IPS-20b (cell line): Measurements from ENCODE around the gene CBX4.

ENCODE experiments used
- H3K27ac ChIP-seq: one replicate; pipeline ENCODE4 v1.5.1; 2013; ENCODE audit warnings: low read length
- H3K27me3 ChIP-seq: 2 replicates; pipeline ENCODE4 v1.6.1; 2013; ENCODE audit warnings: mild to moderate bottlenecking, low read length, inconsistent platforms; ENCODE audit not compliant: insufficient read depth
- H3K36me3 ChIP-seq: 2 replicates; pipeline ENCODE4 v1.6.1; 2013; ENCODE audit warnings: low read depth, mild to moderate bottlenecking, inconsistent platforms, low read length, moderate library complexity; ENCODE audit not compliant: insufficient read depth
- H3K4me1 ChIP-seq: 2 replicates; pipeline ENCODE4 v1.6.1; 2013; ENCODE audit warnings: mild to moderate bottlenecking, control low read depth, inconsistent platforms, low read length, moderate library complexity; ENCODE audit not compliant: insufficient read depth
- H3K4me3 ChIP-seq: 2 replicates; pipeline ENCODE4 v1.5.1; 2013; ENCODE audit warnings: mild to moderate bottlenecking, low read length, inconsistent platforms
- H3K9ac ChIP-seq: 2 replicates; pipeline ENCODE4 v1.6.1; 2013; ENCODE audit warnings: low read depth, mild to moderate bottlenecking, inconsistent platforms, low read length, moderate library complexity
- H3K9me3 ChIP-seq: 2 replicates; pipeline ENCODE4 v1.6.1; 2013; ENCODE audit warnings: mild to moderate bottlenecking, low read depth, low read length, inconsistent platforms; ENCODE audit not compliant: insufficient read depth

The CBX4 gene

DNA sequence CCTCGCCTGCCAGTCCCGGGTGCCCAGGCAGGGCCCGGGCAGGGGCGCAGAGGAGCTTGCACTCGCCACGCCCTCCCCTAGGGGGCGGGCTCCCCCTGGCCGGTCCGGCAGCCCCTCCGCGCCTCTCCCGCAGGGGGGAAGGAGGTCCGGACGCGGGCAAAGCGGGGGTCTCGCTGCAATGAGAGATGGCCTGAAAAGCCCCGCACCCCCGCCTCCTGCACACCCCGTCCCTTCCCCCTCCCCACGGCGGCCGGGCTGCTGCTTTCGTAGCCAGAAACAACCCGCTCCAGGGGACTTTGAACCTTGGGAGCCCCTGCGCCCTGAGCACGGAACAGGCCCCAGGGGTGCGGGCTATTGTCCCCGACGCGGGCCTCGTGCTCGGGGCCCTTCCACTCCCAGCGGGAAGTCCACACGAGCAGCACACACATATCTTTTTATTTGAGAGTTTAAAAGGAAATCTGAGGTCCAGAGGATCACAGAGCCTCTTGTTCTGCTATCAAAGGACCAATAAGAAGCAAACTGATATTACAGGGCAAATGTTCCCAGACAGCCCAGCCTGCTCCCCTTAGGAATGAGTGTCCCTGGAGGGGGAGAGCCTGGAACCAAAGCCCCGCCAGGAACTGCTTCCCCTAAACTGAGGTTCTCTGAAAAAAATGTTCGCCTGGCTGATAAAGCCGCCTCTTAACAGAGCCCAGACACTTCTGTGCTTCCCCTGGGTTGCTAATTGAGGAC is 5.8 kb upstream of the CBX4 start:
- no peaks in the 10 kb centered on the region for H3K36me3 ChIP-seq
- H3K4me1 ChIP-seq, result no peaks in the 10 kb centered on the region; the same call in 1 of the 2 replicates
- no peak overlapping the region for H3K9ac ChIP-seq
- H3K27me3 ChIP-seq, result peaks cover 96% of the 10 kb centered on the region
- H3K9me3 ChIP-seq, result peaks cover 10% of the 10 kb centered on the region; the same call in 1 of the 2 replicates
- H3K27ac ChIP-seq, result no peak overlapping the region
- no peak overlapping the region; the same call in 1 of the 2 replicates for H3K4me3 ChIP-seq

DNA sequence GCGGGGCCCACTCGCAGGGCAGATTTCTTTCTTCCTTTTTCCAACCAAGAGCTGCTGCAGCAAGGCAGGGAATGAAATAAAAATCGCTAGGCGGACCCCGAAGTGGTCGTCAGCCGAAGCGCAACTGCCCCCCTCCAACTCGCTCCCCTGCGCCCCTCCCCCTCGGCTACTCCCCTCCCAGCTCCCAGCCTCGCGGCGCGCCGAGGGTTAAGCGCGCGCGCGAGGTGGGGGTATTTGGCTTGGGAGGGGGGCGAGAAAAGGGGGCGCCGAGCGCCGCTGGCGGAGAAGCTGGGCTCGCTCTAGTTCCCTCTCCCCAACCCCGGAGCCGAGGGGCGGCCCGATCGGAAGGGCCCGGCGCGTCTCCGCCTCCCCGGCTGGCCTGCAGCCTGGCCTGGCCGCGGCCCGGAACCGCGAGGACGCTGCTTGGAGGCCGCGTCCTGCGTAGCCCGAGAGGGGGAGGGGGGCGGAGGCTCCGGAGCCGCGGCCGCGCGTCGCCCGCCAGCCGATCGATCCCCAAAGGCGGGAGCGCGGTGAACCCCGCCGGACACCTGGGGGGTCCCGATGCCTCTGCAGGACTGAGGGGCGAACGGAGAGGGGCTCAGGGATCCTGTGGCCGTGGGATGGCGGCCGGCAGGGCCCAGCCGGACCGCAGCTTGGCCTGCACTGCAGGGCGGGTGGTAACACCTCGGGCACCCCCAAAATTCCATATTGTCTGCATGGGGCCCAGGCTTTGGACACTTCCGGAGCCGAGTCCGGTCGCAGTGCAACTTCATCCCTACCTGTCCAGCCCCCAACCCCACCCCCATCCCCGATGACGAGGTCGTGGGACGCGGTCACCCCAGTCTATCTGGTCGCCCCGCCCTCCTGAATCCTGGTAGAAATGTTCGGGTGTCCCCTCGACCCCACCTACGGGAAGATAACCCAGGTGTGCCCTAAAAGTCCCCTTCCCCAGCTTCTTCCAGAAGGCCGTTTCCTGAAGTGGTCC is 4.9 kb upstream of the CBX4 start:
- H3K27me3 ChIP-seq, result peaks cover 93% of the 10 kb centered on the region
- H3K36me3 ChIP-seq, result no peaks in the 10 kb centered on the region
- no peaks in the 10 kb centered on the region; the same call in 1 of the 2 replicates for H3K4me1 ChIP-seq
- H3K4me3 ChIP-seq, result peak overlapping the region; percentile 51; the same call in 1 of the 2 replicates
- H3K9ac ChIP-seq, result no peak overlapping the region
- no peak overlapping the region for H3K27ac ChIP-seq
- H3K9me3 ChIP-seq, result peaks cover 10% of the 10 kb centered on the region; the same call in 1 of the 2 replicates

DNA sequence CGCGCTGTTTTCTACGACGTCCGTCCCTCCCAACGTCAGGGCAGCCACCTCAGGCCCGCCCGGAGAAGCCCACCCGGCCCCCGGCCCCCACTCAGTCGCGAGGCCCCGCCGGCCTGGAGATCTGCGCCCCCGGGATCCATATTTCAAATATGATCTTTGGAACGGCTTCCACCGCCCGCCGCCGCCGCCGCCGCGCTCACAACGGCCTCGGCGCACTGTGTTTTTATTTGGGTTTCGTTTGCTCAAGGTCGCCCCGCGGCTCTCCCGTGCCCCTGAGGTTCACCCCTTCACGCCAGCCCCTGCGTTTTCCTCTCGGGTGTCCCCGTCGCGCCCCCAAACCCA is 4.2 kb upstream of the CBX4 start:
- Histone ChIP-seq H3K27ac (no peak overlapping the region), H3K27me3 (peaks cover 88% of the 10 kb centered on the region)

DNA sequence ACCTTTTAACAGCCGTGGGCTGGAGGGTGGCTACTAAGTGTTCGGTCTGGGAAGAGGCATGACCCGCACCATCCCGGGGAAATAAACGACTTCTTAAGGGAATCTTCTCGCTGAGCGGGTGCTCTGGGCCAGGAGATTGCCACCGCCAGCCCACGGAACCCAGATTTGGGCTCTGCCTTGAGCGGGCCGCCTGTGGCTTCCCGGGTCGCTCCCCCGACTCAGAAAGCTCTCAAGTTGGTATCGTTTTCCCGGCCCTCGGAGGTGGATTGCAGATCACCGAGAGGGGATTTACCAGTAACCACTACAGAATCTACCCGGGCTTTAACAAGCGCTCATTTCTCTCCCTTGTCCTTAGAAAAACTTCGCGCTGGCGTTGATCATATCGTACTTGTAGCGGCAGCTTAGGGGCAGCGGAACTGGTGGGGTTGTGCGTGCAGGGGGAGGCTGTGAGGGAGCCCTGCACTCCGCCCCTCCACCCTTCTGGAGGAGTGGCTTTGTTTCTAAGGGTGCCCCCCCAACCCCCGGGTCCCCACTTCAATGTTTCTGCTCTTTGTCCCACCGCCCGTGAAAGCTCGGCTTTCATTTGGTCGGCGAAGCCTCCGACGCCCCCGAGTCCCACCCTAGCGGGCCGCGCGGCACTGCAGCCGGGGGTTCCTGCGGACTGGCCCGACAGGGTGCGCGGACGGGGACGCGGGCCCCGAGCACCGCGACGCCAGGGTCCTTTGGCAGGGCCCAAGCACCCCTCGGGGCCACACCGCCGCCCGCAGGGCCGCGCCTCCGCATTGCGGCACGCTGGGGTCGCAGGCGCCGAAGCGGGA is 3.6 kb upstream of the CBX4 start:
- Histone ChIP-seq H3K4me3 (no peak overlapping the region), H3K27me3 (peaks cover 88% of the 10 kb centered on the region), H3K27ac (no peak overlapping the region), H3K9ac (no peak overlapping the region), H3K9me3 (peaks cover 10% of the 10 kb centered on the region; the same call in 1 of the 2 replicates), H3K36me3 (no peaks in the 10 kb centered on the region), H3K4me1 (peaks cover 6% of the 10 kb centered on the region)

More for the DNA sequence above, 4.2 kb upstream of the CBX4 start:
- Histone ChIP-seq H3K4me3 (peak overlapping the region; percentile 51; the same call in 1 of the 2 replicates), H3K9me3 (peaks cover 10% of the 10 kb centered on the region; the same call in 1 of the 2 replicates), H3K4me1 (no peaks in the 10 kb centered on the region; the same call in 1 of the 2 replicates), H3K36me3 (no peaks in the 10 kb centered on the region), H3K9ac (no peak overlapping the region)

DNA sequence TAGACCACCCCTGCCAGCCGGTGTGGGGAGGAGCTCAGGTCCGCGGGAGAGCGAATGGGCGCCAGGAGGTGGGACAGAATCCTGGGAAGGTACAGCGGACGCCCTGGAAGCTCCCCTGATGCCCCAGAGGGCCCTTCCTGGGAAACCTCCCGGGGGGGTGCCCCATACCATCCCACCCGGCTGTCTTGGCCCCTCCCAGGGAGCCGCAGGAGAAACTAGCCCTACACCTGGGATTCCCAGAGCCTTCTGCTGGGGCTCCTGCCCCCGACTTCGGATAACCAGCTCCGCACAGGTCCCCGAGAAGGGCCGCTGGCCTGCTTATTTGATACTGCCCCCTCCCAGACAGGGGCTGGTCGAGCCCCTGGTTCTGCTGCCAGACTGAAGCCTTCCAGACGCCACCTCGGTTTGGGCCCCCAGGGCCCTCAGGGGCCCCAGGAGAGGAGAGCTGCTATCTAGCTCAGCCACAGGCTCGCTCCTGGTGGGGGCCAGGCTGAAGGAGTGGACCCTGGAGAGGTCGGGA is 3.0 kb upstream of the CBX4 start:
- Histone ChIP-seq H3K36me3 (no peaks in the 10 kb centered on the region), H3K27me3 (peaks cover 89% of the 10 kb centered on the region), H3K9ac (no peak overlapping the region), H3K4me3 (no peak overlapping the region), H3K9me3 (peaks cover 10% of the 10 kb centered on the region; the same call in 1 of the 2 replicates), H3K4me1 (peaks cover 10% of the 10 kb centered on the region), H3K27ac (no peak overlapping the region)

DNA sequence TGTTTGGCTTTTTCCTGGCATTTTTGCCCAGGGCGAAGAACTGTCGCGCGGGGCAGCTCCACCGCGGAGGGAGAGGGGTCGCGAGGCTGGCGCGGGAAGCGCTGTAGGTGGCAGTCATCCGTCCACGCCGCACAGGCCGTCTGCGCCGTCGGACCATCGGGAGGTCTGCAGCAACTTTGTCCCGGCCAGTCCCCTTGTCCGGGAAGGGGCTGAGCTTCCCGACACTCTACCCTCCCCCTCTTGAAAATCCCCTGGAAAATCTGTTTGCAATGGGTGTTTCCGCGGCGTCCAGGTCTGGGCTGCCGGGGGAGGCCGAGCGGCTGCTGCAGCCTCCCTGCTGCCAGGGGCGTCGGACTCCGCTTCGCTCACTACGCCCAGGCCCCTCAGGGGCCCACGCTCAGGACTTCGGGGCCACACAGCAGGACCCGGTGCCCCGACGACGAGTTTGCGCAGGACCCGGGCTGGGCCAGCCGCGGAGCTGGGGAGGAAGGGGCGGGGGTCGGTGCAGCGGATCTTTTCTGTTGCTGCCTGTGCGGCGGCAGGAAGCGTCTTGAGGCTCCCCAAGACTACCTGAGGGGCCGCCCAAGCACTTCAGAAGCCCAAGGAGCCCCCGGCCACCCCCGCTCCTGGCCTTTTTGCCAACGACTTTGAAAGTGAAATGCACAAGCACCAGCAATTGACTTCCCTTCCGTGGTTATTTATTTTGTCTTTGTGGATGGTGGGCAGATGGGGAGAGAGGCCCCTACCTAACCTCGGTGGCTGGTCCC is 2.3 kb upstream of the CBX4 start:
- H3K9ac ChIP-seq, result no peak overlapping the region

DNA sequence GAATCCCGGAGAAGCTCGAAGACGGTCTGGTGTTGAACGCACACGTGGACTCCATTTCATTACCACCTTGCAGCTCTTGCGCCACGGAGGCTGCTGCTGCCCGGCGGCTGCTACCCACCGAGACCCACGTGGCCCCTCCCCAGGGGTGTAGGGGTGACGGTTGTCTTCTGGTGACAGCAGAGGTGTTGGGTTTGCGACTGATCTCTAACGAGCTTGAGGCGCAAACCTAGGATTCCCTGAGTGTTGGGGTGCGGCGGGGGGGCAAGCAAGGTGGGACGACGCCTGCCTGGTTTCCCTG is 1.7 kb upstream of the CBX4 start:
- peaks cover 10% of the 10 kb centered on the region; the same call in 1 of the 2 replicates for H3K9me3 ChIP-seq
- H3K9ac ChIP-seq, result no peak overlapping the region
- no peaks in the 10 kb centered on the region for H3K36me3 ChIP-seq
- peaks cover 91% of the 10 kb centered on the region for H3K27me3 ChIP-seq
- H3K4me3 ChIP-seq, result no peak overlapping the region
- H3K4me1 ChIP-seq, result peaks cover 14% of the 10 kb centered on the region
- H3K27ac ChIP-seq, result no peak overlapping the region

More for the DNA sequence above, 2.3 kb upstream of the CBX4 start:
- H3K9me3 ChIP-seq, result peaks cover 10% of the 10 kb centered on the region; the same call in 1 of the 2 replicates
- no peak overlapping the region for H3K4me3 ChIP-seq
- peaks cover 14% of the 10 kb centered on the region for H3K4me1 ChIP-seq
- no peaks in the 10 kb centered on the region for H3K36me3 ChIP-seq
- H3K27me3 ChIP-seq, result peaks cover 91% of the 10 kb centered on the region
- no peak overlapping the region for H3K27ac ChIP-seq

DNA sequence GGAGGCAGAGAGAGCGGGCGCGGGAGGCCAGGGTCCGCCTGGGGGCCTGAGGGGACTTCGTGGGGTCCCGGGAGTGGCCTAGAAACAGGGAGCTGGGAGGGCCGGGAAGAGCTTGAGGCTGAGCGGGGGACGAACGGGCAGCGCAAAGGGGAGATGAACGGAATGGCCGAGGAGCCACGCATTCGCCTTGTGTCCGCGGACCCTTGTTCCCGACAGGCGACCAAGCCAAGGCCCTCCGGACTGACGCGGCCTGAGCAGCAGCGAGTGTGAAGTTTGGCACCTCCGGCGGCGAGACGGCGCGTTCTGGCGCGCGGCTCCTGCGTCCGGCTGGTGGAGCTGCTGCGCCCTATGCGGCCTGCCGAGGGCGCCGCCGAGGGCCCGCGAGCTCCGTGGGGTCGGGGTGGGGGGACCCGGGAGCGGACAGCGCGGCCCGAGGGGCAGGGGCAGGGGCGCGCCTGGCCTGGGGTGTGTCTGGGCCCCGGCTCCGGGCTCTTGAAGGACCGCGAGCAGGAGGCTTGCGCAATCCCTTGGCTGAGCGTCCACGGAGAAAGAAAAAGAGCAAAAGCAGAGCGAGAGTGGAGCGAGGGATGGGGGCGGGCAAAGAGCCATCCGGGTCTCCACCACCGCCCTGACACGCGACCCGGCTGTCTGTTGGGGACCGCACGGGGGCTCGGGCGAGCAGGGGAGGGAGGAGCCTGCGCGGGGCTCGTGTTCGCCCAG is 1.2 kb upstream of the CBX4 start:
- Histone ChIP-seq H3K36me3 (no peaks in the 10 kb centered on the region), H3K4me3 (no peak overlapping the region), H3K9me3 (peaks cover 10% of the 10 kb centered on the region; the same call in 1 of the 2 replicates), H3K4me1 (peaks cover 17% of the 10 kb centered on the region), H3K27me3 (peaks cover 91% of the 10 kb centered on the region), H3K27ac (no peak overlapping the region), H3K9ac (no peak overlapping the region)

DNA sequence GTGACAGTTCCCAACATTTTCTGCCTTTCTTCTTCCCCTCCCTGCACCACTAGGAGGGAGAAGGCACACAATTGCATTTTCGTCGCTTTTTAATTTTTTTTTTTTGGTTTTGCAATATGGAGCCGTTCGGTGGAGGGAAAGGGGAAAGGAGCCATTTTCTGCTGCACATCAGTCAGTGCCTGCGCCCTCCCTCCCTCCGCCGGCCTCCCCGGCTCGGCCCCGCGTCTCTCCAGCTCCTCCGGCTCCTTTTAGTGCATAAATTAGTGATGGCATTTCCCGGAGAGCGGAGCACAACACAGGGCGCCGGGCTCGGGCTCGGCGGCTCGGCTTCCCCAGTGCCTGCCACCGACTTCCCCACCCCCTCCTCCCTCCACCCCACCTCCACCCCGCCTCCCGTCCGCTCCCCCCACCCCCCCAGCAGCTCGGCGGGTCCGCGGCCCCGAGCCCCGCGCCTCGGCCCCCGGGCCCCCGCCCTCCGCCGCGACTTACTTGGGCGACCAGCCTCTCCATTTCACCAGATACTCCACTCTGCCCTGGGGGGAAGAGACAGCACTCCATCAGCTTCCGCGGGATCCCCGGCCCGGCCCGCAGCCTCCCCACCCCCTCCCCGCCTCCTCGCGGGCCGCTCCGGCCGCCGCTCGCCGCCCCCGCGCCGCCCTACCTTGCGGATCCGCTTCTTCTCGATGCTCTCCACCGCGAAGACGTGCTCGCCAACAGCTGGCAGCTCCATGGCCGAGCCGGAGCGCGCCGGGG is 542 bp downstream of the CBX4 start:
- Histone ChIP-seq H3K27me3 (peaks cover 91% of the 10 kb centered on the region), H3K9me3 (peaks cover 10% of the 10 kb centered on the region; the same call in 1 of the 2 replicates), H3K4me3 (peak overlapping the region; percentile 76), H3K4me1 (peaks cover 20% of the 10 kb centered on the region), H3K27ac (no peak overlapping the region), H3K9ac (peak overlapping the region; percentile 60; the same call in 1 of the 2 replicates), H3K36me3 (no peaks in the 10 kb centered on the region)
